SW 1271 (cell line): ENCODE measurements around the gene SH2B3.
A peak's percentile ranks its signal among the peaks of the same experiment; 100 is the strongest.
"Not testable (repeated sequence)": the region's sequence is repeated elsewhere in the genome, so short reads cannot be mapped to it uniquely, and the experiment has no call there.

Experiments used
- DNase-seq, 2 experiments: peaks; one replicate each; lab custom pipeline; 2025; lab: John Stamatoyannopoulos, UW

Gene SH2B3

GRCh38 chr12:111405859-111406473, at the start of gene SH2B3:
Gene SH2B3, plus strand, starts transcription at chr12:111405923. Its CDS starts 12,223 bp downstream, at chr12:111418146.
- no peak for DNase-seq

- DNase-seq = no peak
These were observed 46.4 kb upstream of the SH2B3 start for GRCh38 chr12:111359231-111359913.

GRCh38 chr12:111359914-111360276, 45.8 kb upstream of the SH2B3 start:
- DNase-seq = no peak

- DNase-seq = no peak
These were observed 45.3 kb upstream of the SH2B3 start for GRCh38 chr12:111360325-111360930.

GRCh38 chr12:111361073-111361716, 44.5 kb upstream of the SH2B3 start:
- no peak for DNase-seq

- no peak for DNase-seq
These were observed 43.8 kb upstream of the SH2B3 start for GRCh38 chr12:111361717-111362576.

GRCh38 chr12:111362687-111363475, 42.8 kb upstream of the SH2B3 start:
- no peak for DNase-seq

GRCh38 chr12:111363578-111363977, 42.1 kb upstream of the SH2B3 start:
- DNase-seq = peak in 1 of 2 experiments; percentile 25

GRCh38 chr12:111366075-111366474, 39.6 kb upstream of the SH2B3 start:
- DNase-seq = no peak

GRCh38 chr12:111366583-111366982, 39.1 kb upstream of the SH2B3 start:
- DNase-seq = no peak

- DNase-seq = no peak
These were observed 38.0 kb upstream of the SH2B3 start for GRCh38 chr12:111367661-111368221.

- DNase-seq = no peak
These were observed 37.4 kb upstream of the SH2B3 start for GRCh38 chr12:111368291-111368787.

- peak; percentile 75 to 83 for DNase-seq
These were observed 36.8 kb upstream of the SH2B3 start, which contains the start of gene PHETA1 for GRCh38 chr12:111368788-111369495. Gene PHETA1, minus strand, starts transcription at chr12:111369095. Its CDS starts 5,668 bp downstream, at chr12:111363427.

- DNase-seq = no peak
These were observed 36.1 kb upstream of the SH2B3 start for GRCh38 chr12:111369496-111370220.

- DNase-seq = not testable (repeated sequence)
These were observed 32.5 kb upstream of the SH2B3 start for GRCh38 chr12:111373231-111373630.

GRCh38 chr12:111377440-111377839, 28.3 kb upstream of the SH2B3 start:
- DNase-seq = no peak

- DNase-seq = no peak
These were observed 25.7 kb upstream of the SH2B3 start for GRCh38 chr12:111379942-111380554.

GRCh38 chr12:111384596-111384995, 21.1 kb upstream of the SH2B3 start:
- no peak for DNase-seq

- DNase-seq = no peak
These were observed 18.8 kb upstream of the SH2B3 start for GRCh38 chr12:111386885-111387284.
